NCI-H82 (cell line): Measurements from ENCODE around the gene OSBPL6.

ENCODE experiments used
- DNase-seq: peaks from one replicate; lab custom pipeline; 2025; lab: John Stamatoyannopoulos, UW

The OSBPL6 gene

GRCh38 chr2:178448968-178449661 is 254.8 kb downstream of the OSBPL6 start:
- DNase-seq: no peak

- no peak for DNase-seq
Observed at GRCh38 chr2:178449700-178450523, 255.6 kb downstream of the OSBPL6 start.

- no peak for DNase-seq
Observed at GRCh38 chr2:178450524-178450773, 256.1 kb downstream of the OSBPL6 start.

- DNase-seq: peak; percentile 98
Observed at GRCh38 chr2:178450774-178451525, 256.6 kb downstream of the OSBPL6 start, which contains the start of the genes PJVK and PRKRA. Gene PJVK, plus strand, starts transcription at chr2:178451378. Its CDS starts 2,032 bp downstream, at chr2:178453410. Gene PRKRA, minus strand, starts transcription at chr2:178451175. Its CDS starts 145 bp downstream, at chr2:178451030.

GRCh38 chr2:178452334-178452733 is 258.0 kb downstream of the OSBPL6 start:
- no peak for DNase-seq
